HPDE6-E6E7 (cell line): ENCODE results near the gene DTNB.
"Not testable (repeated sequence)": the region's sequence is repeated elsewhere in the genome, so short reads cannot be mapped to it uniquely, and the experiment has no call there.

Experiments used
- DNase-seq: peaks from one replicate; pipeline ENCODE4 v3.0.0; 2011; ENCODE audit warnings: missing footprints; ENCODE audit errors: extremely low spot score

Gene DTNB

GRCh38 chr2:25632396-25632795, 41.0 kb downstream of the DTNB start:
- DNase-seq: no peak

DNA sequence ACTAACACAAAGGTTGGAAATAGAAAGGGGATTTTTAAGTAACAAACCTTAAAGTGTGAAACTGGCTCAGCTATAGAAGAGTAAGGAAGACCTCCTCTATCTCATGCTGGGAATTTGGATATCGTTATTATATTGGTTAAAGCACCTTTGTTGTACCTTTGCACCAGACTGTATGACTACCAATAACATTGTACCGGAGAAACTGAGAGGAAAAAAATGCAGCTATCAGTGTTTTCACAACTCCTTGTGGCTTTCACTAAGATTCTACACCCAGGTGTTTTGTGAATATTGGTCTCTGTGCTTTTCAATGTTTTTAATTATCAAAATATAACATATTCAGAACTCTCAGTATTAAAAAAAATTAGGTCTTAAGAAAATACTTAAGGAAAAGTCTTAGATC, 48.7 kb downstream of the DTNB start:
- DNase-seq: no peak

DNA sequence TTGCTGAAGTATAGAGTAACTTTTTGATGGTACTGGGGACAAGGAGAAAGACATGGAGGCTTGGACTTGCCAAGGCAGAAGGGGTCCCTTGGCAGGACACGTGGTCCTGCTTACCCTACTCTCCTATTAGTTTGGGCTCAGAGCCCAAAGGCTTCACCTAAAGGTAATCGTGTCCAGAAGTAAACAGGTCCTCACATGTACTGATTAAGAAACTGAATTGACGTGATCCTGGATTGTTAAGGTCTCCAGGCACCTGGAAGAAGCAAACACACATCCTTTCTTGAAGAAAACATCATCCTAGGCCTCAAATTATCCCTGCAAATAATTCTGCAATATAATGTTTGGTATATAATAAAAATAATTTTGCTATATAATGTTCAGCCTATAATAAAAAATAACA, 50.0 kb downstream of the DTNB start:
- DNase-seq: no peak

DNA sequence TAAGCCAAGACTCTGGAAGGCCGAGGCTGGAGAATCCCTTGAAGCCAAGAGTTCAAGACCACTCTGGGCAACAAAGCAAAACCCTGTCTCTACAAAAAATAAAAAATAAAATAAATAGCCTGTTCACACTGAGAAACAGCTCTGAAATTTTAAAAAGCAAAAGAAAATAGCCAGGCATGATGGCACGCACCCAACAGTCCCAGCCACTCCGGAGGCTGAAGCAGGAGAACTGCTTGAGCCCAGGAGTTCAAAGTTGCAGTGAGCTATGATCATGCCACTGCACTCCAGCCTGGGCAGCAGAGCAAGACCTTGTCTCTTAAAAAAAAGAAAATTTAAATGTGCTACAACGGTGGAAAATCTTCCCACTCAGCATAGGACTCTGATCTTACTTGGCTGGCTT, 52.7 kb downstream of the DTNB start:
- DNase-seq: no peak

- no peak for DNase-seq
Measured at GRCh38 chr2:25620077-25620476, 53.3 kb downstream of the DTNB start.

GRCh38 chr2:25619185-25619584, 54.2 kb downstream of the DTNB start:
- no peak for DNase-seq

DNA sequence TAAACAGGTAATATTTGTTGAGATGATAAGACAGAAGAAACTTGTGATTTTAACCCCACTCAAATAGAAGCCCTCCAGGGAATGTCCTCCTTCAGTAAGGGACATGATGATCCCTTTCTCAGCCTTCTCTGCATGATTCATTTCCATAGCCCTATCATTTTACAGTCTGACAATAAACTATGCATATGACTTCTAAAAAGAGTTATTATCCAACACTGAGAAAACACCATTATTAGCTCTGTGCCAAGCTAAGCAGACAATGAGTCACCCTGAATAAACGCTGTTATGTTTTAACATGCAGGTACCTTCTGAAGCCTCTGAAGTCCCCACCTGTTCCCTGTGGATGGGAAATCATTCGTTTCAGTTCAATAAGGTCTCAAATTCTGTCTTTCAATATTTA, 54.7 kb downstream of the DTNB start:
- peak; percentile 76 for DNase-seq

GRCh38 chr2:25617948-25618646, 55.3 kb downstream of the DTNB start:
- DNase-seq: no peak

DNA sequence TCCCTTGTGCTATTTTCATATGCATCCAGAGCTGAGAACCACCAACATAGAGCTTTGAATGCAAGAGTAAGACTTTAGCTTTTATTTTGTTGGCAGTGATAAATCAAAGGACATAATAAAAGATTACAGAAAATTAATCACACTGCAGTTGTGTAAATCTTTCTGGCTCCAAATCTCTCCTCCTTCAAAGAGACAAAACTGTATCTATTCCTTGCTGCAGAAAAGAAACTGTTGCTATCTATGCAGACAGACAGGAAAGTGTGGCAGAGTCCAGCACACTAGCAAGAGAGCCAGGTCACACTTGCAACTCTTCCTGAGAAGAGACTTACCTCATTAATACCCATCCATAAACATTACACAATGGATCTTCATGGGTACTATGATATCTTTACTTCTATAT, 57.5 kb downstream of the DTNB start:
- no peak for DNase-seq

- no peak for DNase-seq
Measured at GRCh38 chr2:25615386-25615785, 58.0 kb downstream of the DTNB start.

- DNase-seq: no peak
Measured at GRCh38 chr2:25614711-25615110, 58.7 kb downstream of the DTNB start.

DNA sequence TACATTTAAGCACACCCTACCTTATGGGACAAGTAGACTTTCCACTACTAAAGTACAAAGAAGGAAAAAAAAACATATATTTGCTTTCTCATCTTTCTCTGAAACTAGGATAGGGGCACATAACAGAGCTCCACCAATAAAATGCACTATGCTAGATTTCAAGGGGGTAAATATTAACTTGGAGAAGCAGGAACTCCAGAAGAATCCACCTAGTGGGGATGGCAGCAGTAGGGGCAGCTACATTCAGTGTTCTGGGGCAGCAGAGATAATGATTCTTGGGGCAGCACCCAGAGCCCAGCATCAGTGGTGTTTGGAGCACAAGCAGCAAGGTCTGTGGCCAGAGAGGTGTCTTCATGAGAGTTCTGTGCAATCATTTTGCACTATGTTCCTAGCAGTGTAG, 64.7 kb downstream of the DTNB start:
- no peak for DNase-seq

- DNase-seq: peak; percentile 21
Measured at GRCh38 chr2:25606892-25607291, 66.5 kb downstream of the DTNB start.

DNA sequence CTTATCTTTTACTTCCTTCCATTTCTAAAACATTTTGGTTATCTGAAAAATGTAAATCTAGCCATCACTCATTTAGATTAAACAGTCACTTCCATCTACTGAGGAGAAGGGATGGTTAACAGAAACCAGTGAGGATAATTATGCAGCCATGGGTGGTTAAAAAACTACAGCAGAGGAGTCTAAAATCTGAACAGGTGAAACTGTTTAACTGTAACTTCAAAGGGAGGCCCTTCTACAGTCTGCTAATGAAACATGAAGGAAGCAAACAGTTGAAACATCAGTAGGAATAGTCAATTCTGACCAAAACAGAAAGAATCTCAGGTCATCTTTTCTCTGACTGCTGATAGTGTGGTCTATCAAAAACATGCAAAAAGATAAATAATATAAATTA, 71.0 kb downstream of the DTNB start:
- DNase-seq: no peak

GRCh38 chr2:25601711-25602332, 71.6 kb downstream of the DTNB start:
- not testable (repeated sequence) for DNase-seq

GRCh38 chr2:25598911-25599310, 74.5 kb downstream of the DTNB start:
- DNase-seq: no peak

- DNase-seq: no peak
Measured at GRCh38 chr2:25598332-25598731, 75.0 kb downstream of the DTNB start.

- DNase-seq: no peak
Measured at GRCh38 chr2:25597881-25598280, 75.5 kb downstream of the DTNB start.

- DNase-seq: no peak
Measured at GRCh38 chr2:25596516-25597244, 76.7 kb downstream of the DTNB start.

GRCh38 chr2:25595393-25595792, 78.0 kb downstream of the DTNB start:
- no peak for DNase-seq

GRCh38 chr2:25594991-25595390, 78.4 kb downstream of the DTNB start:
- no peak for DNase-seq

- no peak for DNase-seq
Measured at GRCh38 chr2:25592766-25593292, 80.5 kb downstream of the DTNB start.
